ENCODE results near the gene SKIC2. TPM values are rescaled to one million over a fixed set of nuclear protein-coding genes. Genes with fewer than 3 reads are reported as not detected.
"Not testable (repeated sequence)": the region's sequence is repeated elsewhere in the genome, so short reads cannot be mapped to it uniquely, and the experiment has no call there.

Gene SKIC2
- total RNA-seq, 1 donor from 2014 or later, result 49.1 TPM

- TF ChIP-seq CTCF (IDR thresholded peaks at IDR 0.05; ENCODE audit: insufficient read depth, low read length, poor library complexity, severe bottlenecking), result no peak
- no peak for DNase-seq (ENCODE audit: low read depth)
- H3K4me3 ChIP-seq (ENCODE audit: low read depth, low read length), result no peak overlapping the region
- H3K36me3 ChIP-seq (ENCODE audit: control insufficient read depth, insufficient read depth, low read length), result no peaks in the 10 kb centered on the region
- H3K27me3 ChIP-seq (ENCODE audit: control insufficient read depth, insufficient read depth, low read length), result no peaks in the 10 kb centered on the region
These were observed 20.4 kb downstream of the SKIC2 start for GRCh38 chr6:31979238-31979898.

- H3K27me3 ChIP-seq (ENCODE audit: control insufficient read depth, insufficient read depth, low read length); H3K36me3 ChIP-seq (ENCODE audit: control insufficient read depth, insufficient read depth, low read length); H3K4me3 ChIP-seq (ENCODE audit: low read depth, low read length); DNase-seq (ENCODE audit: low read depth): not testable (repeated sequence)
These were observed 21.4 kb downstream of the SKIC2 start for GRCh38 chr6:31980195-31980876.

- DNase-seq (ENCODE audit: low read depth); H3K27me3 ChIP-seq (ENCODE audit: control insufficient read depth, insufficient read depth, low read length); H3K4me3 ChIP-seq (ENCODE audit: low read depth, low read length); H3K36me3 ChIP-seq (ENCODE audit: control insufficient read depth, insufficient read depth, low read length): not testable (repeated sequence)
These were observed 22.0 kb downstream of the SKIC2 start for GRCh38 chr6:31980998-31981397.

GRCh38 chr6:31981744-31982143 lies 22.8 kb downstream of the SKIC2 start, which contains the start of gene C4A:
C4A (plus strand) TSS chr6:31982057; CDS start chr6:31982108, 51 bp downstream.
- not testable (repeated sequence) for H3K4me3 ChIP-seq (ENCODE audit: low read depth, low read length); DNase-seq (ENCODE audit: low read depth); H3K36me3 ChIP-seq (ENCODE audit: control insufficient read depth, insufficient read depth, low read length); H3K27me3 ChIP-seq (ENCODE audit: control insufficient read depth, insufficient read depth, low read length)

GRCh38 chr6:31989363-31989762 lies 30.4 kb downstream of the SKIC2 start:
- H3K4me3 ChIP-seq (ENCODE audit: low read depth, low read length); H3K27me3 ChIP-seq (ENCODE audit: control insufficient read depth, insufficient read depth, low read length); DNase-seq (ENCODE audit: low read depth); H3K36me3 ChIP-seq (ENCODE audit: control insufficient read depth, insufficient read depth, low read length): not testable (repeated sequence)

- not testable (repeated sequence) for H3K27me3 ChIP-seq (ENCODE audit: control insufficient read depth, insufficient read depth, low read length); DNase-seq (ENCODE audit: low read depth); H3K36me3 ChIP-seq (ENCODE audit: control insufficient read depth, insufficient read depth, low read length); H3K4me3 ChIP-seq (ENCODE audit: low read depth, low read length)
These were observed 35.4 kb downstream of the SKIC2 start for GRCh38 chr6:31994421-31994820.

- not testable (repeated sequence) for H3K27me3 ChIP-seq (ENCODE audit: control insufficient read depth, insufficient read depth, low read length); H3K4me3 ChIP-seq (ENCODE audit: low read depth, low read length); H3K36me3 ChIP-seq (ENCODE audit: control insufficient read depth, insufficient read depth, low read length); DNase-seq (ENCODE audit: low read depth)
These were observed 37.4 kb downstream of the SKIC2 start for GRCh38 chr6:31996385-31996784.

- H3K4me3 ChIP-seq (ENCODE audit: low read depth, low read length); H3K27me3 ChIP-seq (ENCODE audit: control insufficient read depth, insufficient read depth, low read length); DNase-seq (ENCODE audit: low read depth); H3K36me3 ChIP-seq (ENCODE audit: control insufficient read depth, insufficient read depth, low read length): not testable (repeated sequence)
These were observed 43.7 kb downstream of the SKIC2 start for GRCh38 chr6:32002546-32003268.

- not testable (repeated sequence) for H3K27me3 ChIP-seq (ENCODE audit: control insufficient read depth, insufficient read depth, low read length); H3K4me3 ChIP-seq (ENCODE audit: low read depth, low read length); H3K36me3 ChIP-seq (ENCODE audit: control insufficient read depth, insufficient read depth, low read length); DNase-seq (ENCODE audit: low read depth)
These were observed 44.3 kb downstream of the SKIC2 start for GRCh38 chr6:32003301-32003700.

GRCh38 chr6:32004393-32004792 lies 45.4 kb downstream of the SKIC2 start:
- not testable (repeated sequence) for H3K4me3 ChIP-seq (ENCODE audit: low read depth, low read length); H3K27me3 ChIP-seq (ENCODE audit: control insufficient read depth, insufficient read depth, low read length); DNase-seq (ENCODE audit: low read depth); H3K36me3 ChIP-seq (ENCODE audit: control insufficient read depth, insufficient read depth, low read length)

- H3K4me3 ChIP-seq (ENCODE audit: low read depth, low read length); H3K36me3 ChIP-seq (ENCODE audit: control insufficient read depth, insufficient read depth, low read length); H3K27me3 ChIP-seq (ENCODE audit: control insufficient read depth, insufficient read depth, low read length); DNase-seq (ENCODE audit: low read depth): not testable (repeated sequence)
These were observed 46.0 kb downstream of the SKIC2 start for GRCh38 chr6:32004864-32005537.

GRCh38 chr6:32005538-32005880 lies 46.5 kb downstream of the SKIC2 start:
- DNase-seq (ENCODE audit: low read depth); H3K4me3 ChIP-seq (ENCODE audit: low read depth, low read length); H3K27me3 ChIP-seq (ENCODE audit: control insufficient read depth, insufficient read depth, low read length); H3K36me3 ChIP-seq (ENCODE audit: control insufficient read depth, insufficient read depth, low read length): not testable (repeated sequence)

GRCh38 chr6:32005991-32006529 lies 47.1 kb downstream of the SKIC2 start:
- H3K4me3 ChIP-seq (ENCODE audit: low read depth, low read length); DNase-seq (ENCODE audit: low read depth); H3K36me3 ChIP-seq (ENCODE audit: control insufficient read depth, insufficient read depth, low read length); H3K27me3 ChIP-seq (ENCODE audit: control insufficient read depth, insufficient read depth, low read length): not testable (repeated sequence)
